NCI-H774 (cell line): ENCODE measurements around the gene RAD51B.

Experiments
- DNase-seq: peaks from one replicate; lab custom pipeline; 2025; lab: John Stamatoyannopoulos, UW

The RAD51B gene

DNA sequence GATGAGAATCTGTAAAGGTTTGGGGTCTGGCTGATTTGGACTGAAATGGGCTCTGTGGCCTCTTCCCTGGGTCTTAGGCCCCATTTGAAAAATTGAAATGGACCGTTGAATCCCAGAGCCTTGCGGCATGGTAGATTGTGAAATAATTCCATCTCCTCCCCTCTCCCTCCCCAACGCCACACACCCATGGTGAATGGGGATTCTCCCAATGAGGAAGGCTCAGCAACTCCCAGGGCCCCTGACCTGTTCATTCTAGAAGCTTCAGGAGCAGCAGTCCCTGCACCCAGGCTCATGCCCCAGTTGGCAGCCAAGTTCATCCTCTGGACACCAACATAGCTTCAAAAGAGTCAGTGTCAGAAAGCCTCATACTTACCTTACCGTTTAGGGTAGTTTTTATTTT lies 755.8 kb downstream of the RAD51B start:
- DNase-seq: no peak

DNA sequence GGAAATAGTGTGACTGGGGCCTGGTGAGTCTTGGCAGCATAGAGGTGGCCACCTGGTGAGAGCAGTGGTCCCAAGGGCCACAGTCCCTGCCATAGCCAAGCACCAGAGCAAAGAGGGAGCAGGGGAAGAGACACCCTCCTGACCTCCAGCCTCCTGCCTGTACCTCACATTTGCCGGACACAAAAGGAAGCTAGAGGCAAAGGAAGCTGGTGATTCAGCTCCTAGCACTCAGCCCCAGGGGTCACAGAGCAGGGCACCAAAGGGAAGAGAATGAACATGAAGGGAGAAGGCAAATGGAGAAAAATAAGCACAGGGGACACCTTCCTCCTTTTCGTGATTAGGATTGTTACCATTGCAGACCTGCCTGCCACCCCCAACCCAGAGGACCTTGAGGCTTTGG lies 756.5 kb downstream of the RAD51B start:
- DNase-seq: no peak

DNA sequence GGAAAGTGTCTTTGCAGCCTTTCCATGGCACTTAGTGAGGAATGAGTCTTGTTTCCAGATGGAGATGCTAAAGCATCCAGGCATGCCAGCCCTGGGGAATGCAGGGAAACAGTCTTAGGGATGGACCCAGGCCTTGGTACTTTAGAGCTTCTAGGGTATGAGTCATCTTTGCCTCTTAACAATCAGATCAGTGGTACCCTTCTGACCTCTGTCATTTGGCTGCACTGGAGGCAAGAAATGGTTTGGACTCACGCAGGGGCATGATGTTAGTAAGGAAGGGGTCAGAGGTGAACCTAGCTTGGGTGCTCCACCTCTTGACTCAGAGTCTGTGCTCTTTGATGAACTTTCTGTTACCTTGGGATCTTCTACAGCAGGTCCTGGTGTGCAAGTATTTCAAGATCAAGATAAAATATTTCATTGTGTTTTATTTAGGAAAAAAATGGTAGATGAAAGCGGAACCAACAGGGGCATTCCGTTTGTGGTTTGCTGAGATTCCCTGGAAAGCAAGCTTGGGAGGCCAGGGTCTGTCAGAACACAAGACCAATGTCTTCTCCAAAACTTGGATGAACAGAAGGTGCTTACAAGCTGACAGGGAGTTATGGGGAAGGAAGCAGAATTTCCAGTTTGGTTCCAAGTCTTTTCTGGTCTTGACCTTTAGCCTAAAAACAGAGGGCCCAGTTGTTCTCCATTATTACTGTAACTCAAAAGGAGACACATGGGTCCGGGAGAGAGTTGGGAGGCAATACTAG lies 757.1 kb downstream of the RAD51B start:
- no peak for DNase-seq

DNA sequence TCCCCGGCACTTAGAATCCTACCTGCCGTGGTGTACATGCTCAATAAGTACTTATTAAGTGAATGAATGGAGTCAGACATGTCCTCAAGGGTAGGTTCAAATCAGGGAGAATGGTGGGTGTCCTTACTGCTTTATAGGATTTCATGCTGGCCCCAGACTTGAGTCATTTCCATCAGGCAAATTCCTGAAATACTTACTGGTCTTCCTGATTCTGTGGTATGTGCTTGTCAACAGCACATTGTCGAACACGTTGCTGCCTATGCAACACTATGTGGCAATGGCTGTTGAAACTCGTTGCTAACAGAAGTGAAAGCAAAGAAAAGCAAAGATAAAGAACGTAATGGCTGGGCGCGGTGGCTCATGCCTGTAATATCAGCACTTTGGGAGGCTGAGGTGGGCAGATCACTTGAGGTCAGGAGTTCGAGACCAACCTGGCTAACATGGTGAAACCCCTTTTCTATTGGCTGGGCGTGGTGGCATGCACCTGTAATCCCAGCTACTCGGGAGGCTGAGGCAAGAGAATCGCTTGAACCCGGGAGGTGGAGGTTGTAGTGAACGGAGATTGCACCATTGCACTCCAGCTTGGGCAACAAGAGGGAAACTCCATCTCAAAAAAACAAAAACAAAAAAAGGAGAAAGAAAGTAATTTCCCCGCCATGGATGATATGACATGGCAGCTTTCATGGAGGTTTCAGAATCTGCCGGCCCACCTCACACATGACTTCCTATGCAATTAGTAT lies 758.4 kb downstream of the RAD51B start:
- no peak for DNase-seq

DNA sequence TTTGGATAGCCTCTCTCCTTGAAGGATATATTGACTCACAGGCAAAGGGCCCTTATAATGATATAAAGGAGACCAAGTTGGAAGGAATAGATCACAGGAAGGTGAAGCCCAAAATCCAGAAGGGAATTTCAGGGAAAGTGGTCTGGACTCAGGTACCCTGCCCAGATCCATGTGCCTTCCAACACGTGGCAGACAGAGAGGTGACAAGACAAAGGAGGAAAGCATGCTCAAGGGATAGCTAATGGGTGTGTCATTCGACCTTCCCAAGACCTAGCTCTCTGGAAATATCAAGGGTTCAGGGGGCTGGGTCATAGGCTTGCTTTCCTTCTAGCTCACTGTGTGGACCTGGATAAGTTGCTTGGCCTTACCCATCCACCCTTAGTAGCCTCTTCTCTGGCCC lies 759.0 kb downstream of the RAD51B start:
- DNase-seq: no peak

DNA sequence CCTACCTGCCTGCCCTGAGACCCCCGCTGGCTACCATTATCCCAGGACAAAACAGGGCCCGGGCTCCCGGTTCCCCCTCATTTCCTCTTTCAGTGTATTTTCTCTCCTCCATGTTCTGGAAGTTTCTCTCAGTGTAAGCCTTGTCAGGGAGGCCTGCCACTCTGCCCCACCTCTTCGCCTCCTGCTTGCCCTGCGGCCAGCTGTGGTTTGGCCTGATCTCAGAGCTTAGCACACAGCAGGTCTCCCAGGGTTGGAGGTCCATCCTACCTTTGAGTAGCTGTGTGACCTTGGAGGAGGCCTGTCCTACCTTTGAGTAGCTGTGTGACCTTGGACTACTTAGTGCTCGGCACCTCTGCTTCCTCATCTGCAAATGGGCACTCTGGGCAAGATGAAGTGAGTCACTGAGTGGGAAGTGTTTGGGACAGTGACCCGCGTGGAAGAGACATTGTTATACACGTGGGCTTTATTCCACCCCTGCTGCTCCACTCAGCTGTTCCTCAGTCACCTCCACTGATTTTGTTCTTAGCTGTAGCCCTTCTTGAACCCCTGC lies 760.6 kb downstream of the RAD51B start:
- no peak for DNase-seq

DNA sequence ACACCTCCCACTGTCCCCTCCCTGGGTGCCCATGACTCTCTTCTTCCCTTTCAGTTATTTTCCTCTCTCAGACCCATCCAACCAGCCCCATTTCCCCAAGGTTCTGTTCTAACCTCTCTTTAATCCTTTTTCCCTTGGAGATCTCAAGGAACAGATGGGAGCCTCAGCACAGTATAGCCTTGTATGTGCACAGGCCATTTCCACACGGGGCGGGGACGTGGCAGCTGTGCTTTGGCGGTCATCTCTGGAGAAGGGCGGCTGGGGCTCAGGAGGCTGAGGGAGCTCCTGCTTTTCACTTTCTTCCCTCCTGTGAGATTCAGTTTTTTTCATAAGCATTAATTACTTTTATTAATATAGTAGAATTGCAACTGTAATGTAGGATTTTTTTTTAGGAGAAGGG lies 761.1 kb downstream of the RAD51B start:
- no peak for DNase-seq

DNA sequence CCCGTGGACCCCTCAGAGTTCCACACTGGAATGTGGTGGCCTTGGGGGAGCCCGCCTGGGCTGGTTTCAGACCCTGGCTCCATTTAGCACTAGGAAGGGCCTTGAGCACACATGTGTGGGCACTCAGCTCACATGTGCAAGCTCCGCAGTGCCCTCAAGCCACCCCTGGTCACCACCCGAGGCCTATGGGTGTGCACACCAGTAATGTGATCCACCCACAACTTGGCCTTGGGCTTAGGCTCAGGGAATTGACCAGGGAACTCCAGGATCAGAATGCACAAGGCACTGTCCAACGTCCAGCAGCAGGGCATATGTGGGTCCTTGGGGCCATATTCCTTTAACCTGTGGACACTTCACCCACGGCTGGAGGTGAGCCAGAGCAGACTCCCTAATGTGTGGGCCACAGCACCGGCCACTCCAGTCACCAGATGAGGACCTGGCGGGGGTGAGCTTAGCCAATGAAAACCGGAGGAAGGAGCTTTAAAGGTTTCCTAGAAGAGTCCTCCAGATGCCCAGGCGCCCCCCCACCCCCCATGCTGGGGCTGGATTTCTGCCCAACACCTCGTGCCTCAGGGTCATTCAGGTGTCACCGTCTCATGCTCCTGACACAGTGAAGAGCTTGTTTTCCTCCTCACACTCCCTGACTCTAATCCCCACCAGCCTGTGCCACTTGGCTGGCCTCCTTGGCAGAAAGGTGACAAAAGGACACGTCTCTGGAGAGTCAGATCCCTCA lies 764.1 kb downstream of the RAD51B start:
- no peak for DNase-seq

DNA sequence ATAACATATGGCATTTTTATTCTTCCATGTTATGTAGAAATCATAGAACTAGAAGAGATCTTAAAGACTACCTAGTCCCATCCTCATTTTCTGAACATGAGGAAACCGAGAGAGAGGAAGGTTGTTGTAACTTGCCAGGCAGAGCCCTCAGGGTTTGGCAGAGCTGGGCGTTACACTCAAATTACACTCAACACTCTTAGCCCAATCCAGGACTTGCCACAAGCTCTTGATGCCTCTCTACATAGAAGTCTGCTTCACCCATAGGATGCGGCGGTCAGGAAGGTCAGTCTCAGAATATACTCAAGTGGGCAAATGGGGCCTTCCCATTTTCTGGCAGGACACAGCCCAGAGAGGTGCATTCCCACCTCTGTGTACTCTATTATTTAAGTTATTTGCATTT lies 765.2 kb downstream of the RAD51B start:
- DNase-seq: no peak

DNA sequence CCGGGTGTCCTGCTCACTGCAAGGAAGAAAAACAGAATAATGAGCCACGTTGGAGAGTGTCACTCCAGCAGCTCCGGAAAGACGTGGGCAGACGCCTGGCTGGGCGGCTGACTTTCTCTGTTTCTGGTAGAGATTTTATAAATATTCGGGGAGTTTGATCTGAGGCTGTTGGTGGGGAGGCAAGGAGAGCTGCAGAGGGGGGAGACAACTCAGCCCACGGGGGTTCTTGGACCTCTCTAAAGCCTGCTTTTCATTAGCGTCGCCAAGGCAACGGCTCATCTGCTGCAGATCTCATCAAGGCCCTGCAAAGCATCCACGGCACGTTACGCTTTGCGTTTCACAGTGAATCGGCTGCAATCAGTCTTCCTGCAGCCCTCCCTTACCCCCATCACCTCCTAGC lies 766.1 kb downstream of the RAD51B start:
- DNase-seq: no peak

DNA sequence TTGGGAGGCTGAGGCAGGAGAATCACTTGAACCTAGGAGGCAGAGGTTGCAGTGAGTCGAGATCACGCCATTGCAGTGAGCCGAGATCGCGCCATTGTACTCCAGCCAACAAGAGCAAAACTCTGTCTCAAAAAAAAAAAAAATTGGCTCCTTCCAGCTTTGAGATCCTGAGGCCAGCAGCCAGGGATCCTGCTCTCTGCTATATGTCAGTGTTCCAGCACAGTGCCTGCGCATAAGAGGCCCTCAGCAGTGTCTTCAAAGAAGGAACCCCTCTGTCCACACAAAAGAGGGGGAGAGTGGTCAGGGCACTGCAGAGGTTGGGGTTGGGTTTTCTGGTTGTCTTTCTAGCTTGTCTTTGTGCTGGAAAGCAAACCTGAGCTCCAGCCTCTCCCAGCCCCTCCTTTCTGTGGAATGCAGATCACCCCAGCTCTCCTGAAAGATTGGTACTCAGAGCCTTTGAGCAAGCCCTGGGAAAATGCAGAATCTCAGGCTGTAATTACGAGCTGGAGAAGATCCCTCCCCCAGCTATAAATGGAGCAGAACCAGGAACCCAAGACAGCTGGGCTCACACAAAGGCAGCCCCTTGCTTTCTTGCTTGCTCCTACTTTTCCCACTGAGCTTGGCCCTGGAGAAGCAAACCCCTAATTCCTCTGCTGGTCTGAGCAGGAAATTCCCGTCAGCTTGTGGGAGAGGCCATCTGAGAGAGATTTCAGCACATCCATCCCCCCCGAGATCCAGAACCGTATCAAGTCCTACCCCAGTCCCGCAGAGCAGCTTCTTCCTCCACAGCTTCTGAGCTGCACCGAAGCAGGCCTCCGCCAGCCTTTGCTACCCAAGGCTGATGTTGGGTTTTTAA lies 767.5 kb downstream of the RAD51B start:
- no peak for DNase-seq

DNA sequence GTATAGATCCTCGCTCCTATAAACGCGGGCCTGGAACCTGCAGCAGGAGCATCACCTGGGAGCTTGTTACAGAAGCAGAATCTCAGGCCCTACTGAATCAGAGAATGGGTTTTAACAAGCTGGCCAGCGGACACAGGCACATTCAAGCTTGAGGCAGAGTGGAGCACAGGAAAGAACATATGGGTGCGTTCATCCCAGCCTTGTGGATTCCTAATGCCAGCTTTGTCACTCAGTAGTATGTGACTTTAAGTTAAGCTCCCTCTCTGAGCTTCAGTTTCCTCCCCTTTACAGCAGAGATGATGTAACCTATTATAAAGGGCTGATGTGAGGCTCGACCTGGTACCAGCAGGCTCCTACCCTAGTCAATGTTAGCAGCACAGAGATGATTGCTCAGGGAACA lies 768.4 kb downstream of the RAD51B start:
- DNase-seq: no peak

DNA sequence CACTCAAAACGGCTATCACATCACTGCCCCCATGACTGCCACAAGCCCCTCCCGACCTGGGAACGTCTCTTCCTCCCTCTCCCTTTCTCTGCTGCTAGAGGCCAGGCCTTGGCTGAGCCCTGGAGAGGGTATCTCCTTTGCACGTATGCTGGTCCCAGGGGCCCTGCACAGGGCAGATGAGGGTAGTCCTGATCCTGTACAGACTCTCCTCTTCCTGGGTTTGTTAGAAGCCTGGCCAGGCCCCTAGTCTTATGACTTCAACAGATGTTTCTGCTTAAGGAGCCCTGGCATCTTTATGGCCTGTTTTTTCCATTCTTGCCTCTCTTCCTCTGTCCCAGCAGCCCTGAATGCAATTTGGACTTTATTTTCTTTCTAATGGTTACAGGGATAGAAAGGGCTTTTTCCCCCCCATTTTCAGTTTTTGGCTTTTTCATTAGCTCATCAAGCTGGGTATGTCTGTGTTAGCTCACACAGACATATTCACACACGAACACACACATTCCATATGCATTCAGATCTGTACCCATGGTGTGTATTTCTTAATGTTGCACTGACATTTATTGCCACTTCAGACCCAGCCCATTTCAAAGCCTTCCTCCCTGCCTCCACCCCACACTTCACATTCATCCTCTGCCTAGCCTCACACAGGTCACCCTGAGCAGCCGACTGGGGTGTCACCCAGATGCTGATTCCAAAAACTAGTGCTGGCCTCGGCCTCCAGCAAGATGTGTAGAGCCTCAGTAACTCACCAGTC lies 770.0 kb downstream of the RAD51B start:
- DNase-seq: no peak

DNA sequence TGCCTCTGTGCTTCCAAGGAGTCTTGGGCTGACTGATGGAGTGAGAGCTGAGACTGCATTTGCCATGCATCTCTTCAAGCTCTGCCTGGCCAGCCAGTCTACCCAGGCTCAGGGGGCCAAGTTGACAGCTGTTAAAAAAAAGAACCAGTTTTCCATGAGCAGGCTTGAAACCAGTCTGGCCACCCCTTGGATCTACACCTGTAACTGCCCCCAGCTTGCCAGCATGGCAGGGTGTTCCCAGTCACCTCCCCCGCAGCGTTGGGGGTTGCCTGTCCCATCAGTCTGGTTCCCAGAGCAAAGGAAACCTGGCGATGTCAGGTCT lies 770.6 kb downstream of the RAD51B start:
- DNase-seq: no peak

DNA sequence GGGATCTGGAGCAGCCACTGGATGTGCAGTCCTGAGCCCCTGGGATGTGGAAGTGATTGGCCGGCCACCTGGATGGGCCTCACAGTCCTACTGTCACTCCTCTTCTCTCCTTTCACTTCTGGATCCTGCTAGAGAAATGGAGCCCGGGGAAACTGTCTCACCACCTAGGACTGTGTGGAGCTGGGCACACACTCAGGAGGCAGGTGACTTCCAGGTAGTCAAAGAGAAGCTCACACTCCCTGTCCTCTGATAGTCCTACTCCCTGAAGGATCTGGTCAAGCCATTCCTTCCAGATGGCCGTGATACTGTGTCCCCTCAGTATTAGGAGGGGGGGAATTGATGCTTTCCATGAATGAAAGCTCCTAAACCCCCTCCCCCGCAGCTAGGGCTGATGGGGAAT lies 772.2 kb downstream of the RAD51B start:
- DNase-seq: no peak

DNA sequence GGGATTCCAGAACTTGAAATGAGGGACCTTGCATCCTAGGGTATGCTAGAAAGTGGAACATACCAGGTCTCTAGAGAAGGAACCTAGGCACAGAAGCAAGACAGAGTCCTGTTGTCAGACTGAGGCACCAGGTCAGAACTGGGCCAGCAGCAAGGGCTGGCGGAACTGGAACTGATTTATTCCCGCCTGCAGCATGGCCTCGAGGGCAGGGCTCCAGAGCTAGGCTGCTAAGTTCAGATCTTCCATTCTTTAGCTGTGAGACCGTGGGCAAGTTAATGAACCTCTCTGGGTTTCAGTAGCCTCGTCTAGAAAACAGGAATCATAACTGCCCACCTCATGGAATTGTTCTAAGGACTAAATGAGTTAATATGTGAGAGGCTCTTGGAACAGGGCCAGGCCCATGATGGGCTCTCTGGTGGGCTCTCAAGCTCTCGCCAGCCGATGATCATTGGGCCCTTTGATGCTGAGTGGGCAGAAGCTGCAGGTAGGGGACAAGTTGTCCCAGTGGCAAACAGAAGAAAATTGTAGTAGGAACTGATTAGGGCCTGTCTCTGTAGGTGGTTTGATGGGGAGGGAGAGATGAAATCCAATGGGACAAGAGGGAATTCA lies 773.5 kb downstream of the RAD51B start:
- no peak for DNase-seq

DNA sequence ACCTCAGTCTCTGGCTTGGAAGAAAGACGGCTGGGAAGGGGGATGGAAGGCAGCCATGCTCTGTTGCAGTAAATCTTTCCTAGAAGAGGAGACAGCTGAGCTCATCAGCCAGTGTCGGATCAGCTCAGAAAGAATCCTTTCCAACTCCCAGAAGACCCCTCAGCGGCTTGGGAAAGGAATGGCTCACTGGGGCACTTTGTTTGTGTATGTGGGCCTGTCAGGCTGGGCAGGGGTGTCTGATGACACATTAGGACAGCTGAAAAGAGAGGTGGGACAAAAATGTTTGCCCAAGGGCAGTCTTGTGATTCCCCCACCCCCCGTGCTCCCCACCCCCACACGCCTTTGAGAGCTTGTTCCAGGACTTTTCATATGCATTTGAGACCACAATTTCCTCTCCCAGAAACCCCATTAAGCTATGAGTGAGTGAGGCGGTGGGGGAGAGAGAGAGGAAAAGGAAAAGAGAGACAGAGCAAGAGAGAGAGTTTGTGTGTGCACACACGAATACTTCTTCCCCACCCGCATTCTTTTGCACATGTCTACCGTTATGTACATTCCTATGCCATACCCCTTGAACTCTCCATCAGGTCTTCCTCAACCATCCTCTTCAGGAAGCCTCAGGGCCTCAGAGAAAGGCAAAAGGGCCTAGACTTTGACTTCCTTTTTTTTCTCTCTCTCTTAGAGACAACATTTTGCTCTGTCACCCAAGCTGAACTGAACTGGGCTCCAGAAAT lies 774.4 kb downstream of the RAD51B start:
- no peak for DNase-seq

DNA sequence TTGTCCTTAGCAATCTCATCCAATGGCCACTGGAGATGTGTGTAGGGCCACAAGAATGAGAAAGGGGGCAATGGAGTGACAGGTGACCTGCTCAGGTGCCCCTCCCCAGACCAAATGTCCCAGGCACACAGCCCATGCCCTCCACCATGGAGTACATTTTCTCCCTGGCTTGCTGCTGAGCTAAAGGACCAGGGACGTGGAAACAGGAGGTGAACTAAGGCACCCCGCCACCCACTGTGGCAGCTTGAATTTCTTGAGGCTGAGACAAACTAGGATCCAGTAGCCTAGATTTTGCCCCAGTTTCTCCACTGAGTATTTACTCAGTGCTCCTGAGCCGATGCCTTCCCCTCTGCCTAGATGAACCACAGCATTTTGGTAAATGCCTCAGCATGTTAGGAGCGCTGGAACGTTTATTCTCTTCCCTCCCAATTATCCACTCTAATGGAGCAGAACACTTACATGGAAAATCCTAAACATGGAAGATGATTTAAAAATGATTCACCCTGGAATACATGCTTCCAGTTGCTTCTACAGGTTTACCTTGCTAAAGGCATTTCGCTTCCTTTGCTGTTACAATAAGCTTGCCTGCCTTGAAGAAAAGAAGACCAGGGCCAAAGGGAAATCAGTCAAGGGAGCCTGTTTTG lies 775.3 kb downstream of the RAD51B start:
- DNase-seq: no peak

DNA sequence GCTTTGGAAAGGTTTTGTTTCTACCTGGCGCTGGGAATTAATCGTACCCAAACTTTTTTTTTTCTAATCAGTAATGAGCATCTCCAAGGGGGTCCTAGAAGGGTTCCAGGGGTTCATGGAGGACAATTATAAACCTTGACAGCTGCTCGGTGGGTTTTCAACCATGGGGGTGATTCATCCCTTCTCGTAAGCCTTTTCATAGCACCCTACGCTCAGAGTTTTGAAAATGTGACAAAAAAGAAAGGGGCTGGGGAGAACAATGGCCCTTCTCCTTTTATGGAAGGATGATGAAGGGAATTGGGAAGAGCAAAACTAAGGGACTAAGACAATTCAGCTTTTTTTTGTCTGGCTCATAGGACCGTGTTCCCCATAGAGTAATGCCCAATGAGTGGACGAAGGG lies 776.6 kb downstream of the RAD51B start:
- DNase-seq: no peak

DNA sequence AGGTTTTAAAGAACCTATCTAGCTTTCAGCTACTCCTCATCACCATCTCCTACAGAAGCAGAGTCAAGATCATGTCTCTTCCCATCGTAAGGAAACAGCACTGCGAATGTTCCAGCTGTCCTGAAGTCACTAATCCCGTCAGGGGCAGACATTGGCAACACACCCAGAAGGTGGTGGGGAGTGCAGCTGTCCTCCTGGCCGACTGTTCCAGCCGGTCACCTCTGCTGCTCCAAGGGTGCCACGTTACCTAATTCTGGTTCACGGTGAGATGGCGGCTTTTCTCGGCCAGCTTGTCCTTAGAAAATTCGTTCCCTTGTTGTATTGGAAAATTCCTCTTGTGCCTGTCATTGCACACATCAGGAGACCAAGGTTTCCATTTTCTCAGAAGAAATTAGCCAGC lies 777.1 kb downstream of the RAD51B start:
- DNase-seq: no peak
